AG09309 (cell line): Measurements from ENCODE around the gene SAP25.

ENCODE experiments used
- DNase-seq: peaks from one replicate; pipeline ENCODE4 v3.0.0-alpha.2; 2010; ENCODE audit warnings: low read depth
- H3K4me3 ChIP-seq: 2 replicates; pipeline ENCODE4 v1.5.1; 2011; ENCODE audit warnings: mild to moderate bottlenecking, low read depth, low read length, moderate library complexity; ENCODE audit not compliant: control insufficient read depth
- TF ChIP-seq, protein P1 (sequence below): IDR thresholded peaks from 2 replicates; pipeline ENCODE4 v1.5.1; 2011; ENCODE audit warnings: mild to moderate bottlenecking, low read depth, low read length, inconsistent platforms; ENCODE audit not compliant: insufficient read depth, control insufficient read depth; ENCODE audit errors: missing control alignments

Gene SAP25

DNA sequence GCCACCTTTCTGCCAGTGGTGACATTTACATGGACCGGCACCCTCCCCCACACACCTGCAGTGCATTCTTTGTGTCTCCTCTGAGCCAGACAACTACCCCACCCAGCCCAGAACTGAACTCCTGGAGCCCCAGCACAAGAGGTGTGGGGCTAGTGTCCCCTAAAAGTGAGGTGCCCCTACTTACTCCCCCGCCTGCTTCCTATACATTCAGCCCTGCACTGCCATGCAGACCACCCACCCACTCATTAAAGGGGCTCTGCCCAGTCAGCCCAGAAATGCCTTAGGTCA, 1.9 kb downstream of the SAP25 start:
- no peak for DNase-seq
- TF ChIP-seq, protein P1, sequence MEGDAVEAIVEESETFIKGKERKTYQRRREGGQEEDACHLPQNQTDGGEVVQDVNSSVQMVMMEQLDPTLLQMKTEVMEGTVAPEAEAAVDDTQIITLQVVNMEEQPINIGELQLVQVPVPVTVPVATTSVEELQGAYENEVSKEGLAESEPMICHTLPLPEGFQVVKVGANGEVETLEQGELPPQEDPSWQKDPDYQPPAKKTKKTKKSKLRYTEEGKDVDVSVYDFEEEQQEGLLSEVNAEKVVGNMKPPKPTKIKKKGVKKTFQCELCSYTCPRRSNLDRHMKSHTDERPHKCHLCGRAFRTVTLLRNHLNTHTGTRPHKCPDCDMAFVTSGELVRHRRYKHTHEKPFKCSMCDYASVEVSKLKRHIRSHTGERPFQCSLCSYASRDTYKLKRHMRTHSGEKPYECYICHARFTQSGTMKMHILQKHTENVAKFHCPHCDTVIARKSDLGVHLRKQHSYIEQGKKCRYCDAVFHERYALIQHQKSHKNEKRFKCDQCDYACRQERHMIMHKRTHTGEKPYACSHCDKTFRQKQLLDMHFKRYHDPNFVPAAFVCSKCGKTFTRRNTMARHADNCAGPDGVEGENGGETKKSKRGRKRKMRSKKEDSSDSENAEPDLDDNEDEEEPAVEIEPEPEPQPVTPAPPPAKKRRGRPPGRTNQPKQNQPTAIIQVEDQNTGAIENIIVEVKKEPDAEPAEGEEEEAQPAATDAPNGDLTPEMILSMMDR = no peak
- H3K4me3 ChIP-seq = no peak overlapping the region

DNA sequence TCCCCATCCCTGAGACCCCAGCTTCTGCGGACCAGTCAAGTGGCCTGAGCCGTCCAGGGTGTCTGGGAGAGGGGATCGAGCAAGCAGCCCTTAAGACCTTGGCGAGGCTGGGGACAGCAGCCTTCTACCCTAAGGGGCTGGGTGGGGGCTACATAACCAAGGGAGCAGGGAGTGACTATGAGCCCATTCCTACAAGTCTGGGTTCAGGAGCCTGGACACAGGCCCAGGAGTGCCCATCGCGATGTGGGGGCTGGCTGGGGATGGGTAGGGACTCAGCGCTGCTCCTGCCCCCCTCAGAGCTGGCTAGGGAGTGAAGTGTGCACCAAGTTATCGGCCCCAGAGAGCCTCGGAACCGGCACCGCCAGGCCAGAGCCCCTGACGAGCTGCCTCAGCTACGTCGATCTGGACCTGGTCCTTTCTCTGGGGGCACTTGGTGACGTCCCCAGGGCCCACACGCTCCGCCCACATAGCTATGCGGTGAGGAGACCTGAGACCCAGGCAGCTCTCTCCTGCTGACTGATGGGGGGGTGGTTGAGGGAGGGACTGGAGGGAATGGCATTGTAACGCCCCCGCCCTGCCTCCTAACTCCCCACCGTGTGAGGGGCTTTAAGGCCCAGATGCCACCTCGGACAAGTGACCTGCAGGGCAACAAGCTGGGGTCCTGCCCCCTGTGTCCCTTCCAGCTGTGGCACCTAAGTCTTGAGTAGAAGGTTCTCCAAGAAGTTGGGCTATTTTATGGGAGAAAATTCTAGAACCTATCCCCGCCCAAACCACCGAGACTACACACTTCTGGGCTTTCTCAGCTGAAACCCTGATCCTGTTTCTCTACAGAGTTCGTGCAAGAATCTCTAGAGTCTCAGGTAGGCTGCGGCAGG, 2.5 kb downstream of the SAP25 start:
- TF ChIP-seq, protein P1 = no peak
- no peak overlapping the region for H3K4me3 ChIP-seq
- DNase-seq = no peak

DNA sequence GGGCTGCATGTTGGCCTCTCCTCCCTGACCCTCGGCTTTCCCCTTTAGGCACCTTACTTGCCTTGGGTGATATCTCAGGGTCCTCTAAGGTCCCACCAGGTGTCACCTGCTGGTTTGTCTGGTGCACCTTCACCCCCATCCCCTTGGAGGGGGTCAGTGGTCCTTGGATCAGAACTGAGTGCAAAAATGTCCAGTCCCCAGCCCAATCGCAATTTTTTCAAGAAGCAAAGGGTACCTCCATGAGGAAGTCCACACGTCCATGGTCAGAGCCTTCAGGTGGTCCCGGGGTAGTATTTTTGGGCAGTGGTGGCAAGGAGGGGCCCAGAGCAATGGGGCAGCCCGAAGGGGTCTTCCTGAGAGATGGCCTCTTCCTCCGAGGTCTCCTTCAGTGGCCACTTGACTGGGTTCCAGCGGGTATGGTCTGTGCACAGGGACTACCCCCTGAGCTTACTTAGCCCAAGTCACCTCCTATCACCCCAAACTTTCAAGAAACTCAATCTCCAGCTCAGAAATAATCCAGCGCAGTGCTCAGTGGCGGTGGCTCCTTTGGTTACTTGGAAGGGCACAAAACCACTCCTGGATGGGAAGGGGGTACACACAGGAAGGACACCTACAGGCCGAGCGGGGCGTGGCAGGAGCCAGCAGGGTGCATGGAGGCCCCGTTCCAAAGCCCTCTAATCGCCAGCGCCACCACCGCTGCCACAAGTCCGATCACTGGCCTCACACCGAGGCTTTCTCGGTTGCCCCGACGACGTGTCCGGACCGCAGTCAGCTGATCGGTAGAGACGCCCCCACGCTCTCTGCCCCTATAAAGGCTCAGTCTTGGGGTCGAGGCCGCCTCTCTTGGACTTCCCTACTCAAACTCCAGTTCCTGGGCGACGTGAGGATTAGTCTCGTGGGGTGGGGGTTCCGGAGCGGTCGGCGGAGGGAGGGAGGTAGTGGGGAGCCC, 4.5 kb downstream of the SAP25 start:
- no peak for DNase-seq
- H3K4me3 ChIP-seq = peak overlapping the region; percentile 3
- TF ChIP-seq, protein P1 = peak; percentile 47

DNA sequence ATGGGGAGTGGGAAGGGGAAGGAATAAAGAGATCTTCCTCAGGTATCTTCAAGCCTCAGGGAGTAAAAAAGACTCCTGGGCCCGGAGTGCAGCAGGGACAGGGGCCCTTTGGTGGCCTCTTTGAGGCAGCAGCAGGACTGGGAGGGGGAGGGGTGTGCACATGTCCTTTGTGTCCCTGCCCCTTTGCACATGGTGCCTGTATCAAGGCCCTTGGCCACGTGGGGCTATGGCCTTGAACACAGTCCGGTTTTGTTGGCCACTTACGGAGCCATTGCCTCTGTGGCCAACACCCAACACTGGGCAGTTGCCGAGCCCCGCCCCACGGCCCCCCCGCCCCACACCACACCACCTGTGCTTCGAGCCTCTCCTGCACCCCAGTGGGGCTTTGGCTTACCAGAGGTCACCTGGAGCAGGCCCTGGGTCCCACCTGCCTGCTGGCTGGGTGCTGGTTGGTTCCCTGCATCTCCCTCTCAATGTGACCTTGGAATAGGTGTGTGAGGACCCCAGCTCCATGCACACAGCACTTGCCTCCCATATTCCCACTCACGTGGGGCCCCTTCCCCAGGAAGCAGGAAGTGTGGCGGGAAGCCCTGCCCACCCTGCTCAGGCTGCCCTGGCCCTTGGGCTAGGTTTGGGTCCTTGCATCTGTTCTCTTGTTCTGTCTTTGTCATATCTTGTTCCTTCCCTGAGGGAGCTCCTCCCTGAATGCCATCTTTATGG, 5.4 kb downstream of the SAP25 start:
- TF ChIP-seq, protein P1 = no peak
- DNase-seq = no peak
- H3K4me3 ChIP-seq = no peak overlapping the region

DNA sequence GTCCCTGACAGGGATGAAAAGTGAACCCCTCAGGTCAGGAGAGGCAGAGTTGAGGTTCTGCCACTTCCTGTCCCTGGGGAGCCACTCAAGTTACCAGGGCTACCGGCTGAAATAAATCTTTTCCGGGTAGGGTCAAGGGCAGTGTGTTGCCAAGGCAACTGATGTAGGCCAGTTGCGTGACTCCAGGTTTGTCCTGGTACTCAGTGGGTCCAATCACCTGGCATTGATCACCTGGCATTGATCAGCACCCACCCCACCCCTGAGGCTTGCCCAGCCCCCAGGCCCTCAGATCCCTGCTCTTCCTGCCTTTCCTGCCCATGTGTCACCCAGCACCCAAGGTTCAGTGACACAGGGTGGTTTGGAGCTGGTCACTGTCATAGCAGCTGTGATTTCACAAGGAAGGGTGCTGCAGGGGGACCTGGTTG, 5.9 kb downstream of the SAP25 start:
- DNase-seq = no peak
- TF ChIP-seq, protein P1 = no peak
- H3K4me3 ChIP-seq = no peak overlapping the region

DNA sequence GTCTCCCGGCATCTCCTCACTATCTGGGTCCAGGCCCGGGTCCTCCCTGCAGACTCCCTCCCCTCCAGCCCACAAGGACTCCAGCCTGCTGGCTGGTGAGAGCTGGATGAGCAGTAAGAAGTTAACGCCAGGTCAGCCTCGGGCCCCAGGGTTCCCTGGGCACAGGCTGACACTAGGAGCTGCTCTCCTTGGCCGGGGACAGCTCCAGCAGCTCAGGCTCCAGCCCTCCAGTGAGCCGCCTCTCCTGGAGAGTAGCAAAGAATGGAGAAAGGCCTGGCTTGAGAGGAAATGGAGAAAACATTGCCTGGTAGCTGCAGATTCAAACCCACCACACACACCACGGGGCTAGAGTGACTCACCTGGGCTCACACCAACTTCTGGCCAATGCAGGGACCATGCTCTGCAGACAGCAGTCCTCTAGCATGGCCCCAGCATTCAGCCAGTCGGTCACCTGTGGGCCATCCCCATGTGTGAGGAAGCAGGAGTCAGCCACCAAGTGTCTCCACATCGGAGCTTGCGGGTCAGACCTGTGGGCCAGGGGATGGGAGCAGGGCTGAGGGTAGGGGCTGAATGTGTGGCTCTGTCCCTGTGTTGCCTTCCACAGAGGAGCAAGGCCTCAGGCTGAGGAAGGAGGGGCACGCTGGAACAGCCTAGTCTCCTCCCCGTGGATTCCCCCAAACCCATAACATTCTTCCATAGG, 6.5 kb downstream of the SAP25 start:
- TF ChIP-seq, protein P1 = no peak
- DNase-seq = no peak
- H3K4me3 ChIP-seq = no peak overlapping the region
